Measurements from ENCODE around the gene RXYLT1. TPM values are rescaled to one million over a fixed set of nuclear protein-coding genes. Genes with fewer than 3 reads are reported as not detected.

RXYLT1 gene
- total RNA-seq, 3 donors from 2014 or later (not counting 1 experiment from before 2014, with no cell fraction given) = 5.8 to 10.6 (median 7.0) TPM

DNA sequence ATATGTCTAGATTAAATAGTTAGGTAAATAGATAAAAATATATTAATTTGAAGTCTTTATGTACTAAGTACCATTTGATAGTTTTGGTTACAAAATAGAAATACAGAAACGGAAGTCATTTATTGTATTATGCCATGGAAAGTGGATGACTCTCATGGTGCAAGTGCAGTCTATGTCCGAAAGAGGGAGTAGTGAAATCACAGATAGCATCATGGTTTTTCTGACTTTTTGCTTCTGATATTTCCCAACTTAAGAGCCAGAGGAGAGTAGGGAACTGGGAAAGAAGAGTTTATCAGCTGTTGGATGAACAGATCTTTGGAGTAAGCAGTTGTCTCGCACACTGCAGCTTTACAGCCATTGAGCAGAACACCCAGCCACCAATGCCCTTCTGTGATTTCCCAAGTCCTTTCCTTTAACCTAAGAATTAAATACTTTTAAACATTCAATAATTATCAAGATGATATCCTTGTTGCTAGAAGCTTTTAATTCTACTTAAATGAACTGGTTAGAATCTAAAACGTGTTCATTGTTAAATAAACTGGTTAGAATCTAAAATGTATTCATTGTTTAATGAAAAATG lies 46.4 kb downstream of the RXYLT1 start:
- intact Hi-C loops (cut with micrococcal nuclease) = no loop called here

DNA sequence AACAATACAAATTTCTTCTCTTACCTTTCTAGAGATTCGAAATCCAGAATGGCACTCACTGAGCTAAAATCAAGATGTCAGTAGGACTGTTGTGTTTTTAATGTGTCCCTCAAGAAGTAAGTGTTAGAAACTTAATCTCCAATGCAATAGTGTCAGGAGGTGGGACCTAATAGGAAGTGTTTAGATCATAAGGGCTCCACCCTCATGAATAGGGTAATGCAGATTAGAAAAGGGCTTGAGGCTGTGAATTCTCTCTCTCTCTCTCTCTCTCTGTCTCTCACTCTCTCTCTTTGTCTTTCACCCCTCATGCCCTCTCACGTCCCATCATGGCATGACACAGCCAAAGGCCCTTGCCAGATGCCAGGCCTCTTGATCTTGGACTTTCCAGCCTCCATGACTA lies 49.2 kb downstream of the RXYLT1 start:
- no peaks in the 10 kb centered on the region for H3K27me3 ChIP-seq (ENCODE audit: control insufficient read depth, insufficient read depth, low read length)
- H3K4me1 Mint-ChIP-seq = no peaks in the 10 kb centered on the region
- TF ChIP-seq, protein P1, sequence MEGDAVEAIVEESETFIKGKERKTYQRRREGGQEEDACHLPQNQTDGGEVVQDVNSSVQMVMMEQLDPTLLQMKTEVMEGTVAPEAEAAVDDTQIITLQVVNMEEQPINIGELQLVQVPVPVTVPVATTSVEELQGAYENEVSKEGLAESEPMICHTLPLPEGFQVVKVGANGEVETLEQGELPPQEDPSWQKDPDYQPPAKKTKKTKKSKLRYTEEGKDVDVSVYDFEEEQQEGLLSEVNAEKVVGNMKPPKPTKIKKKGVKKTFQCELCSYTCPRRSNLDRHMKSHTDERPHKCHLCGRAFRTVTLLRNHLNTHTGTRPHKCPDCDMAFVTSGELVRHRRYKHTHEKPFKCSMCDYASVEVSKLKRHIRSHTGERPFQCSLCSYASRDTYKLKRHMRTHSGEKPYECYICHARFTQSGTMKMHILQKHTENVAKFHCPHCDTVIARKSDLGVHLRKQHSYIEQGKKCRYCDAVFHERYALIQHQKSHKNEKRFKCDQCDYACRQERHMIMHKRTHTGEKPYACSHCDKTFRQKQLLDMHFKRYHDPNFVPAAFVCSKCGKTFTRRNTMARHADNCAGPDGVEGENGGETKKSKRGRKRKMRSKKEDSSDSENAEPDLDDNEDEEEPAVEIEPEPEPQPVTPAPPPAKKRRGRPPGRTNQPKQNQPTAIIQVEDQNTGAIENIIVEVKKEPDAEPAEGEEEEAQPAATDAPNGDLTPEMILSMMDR (IDR thresholded peaks at IDR 0.05) = no peak
- no peaks in the 10 kb centered on the region for H3K36me3 Mint-ChIP-seq
- DNase-seq (no peak), ATAC-seq (no peak)
- H3K27me3 Mint-ChIP-seq (ENCODE audit: low read depth in 2 of 2) = peaks cover 11 to 26% of the 10 kb centered on the region in 2 donors
- WGBS (ENCODE audit: insufficient coverage) = 60% methylated on average over 1 of the region's 2 CpGs
- no peaks in the 10 kb centered on the region for H3K36me3 ChIP-seq (ENCODE audit: control insufficient read depth, insufficient read depth, low read length)
- H3K4me3 Mint-ChIP-seq = no peak overlapping the region
- intact Hi-C loops (cut with micrococcal nuclease) = no loop called here
- no peak overlapping the region for H3K27ac ChIP-seq (ENCODE audit: low read length)
- H3K4me1 ChIP-seq (ENCODE audit: control insufficient read depth, insufficient read depth, low read length) = no peaks in the 10 kb centered on the region
- H3K9me3 ChIP-seq (ENCODE audit: control insufficient read depth, insufficient read depth, low read length) = no peaks in the 10 kb centered on the region
- no peaks in the 10 kb centered on the region for H3K9me3 Mint-ChIP-seq
- no peak overlapping the region for H3K27ac Mint-ChIP-seq
- H3K4me3 ChIP-seq (ENCODE audit: low read length) = no peak overlapping the region

More for the DNA sequence above, 46.4 kb downstream of the RXYLT1 start:
- no peak overlapping the region for H3K27ac ChIP-seq (ENCODE audit: low read length)
- Mint-ChIP-seq H3K4me1 (peaks cover 9% of the 10 kb centered on the region in 2 donors), H3K27ac (no peak overlapping the region), H3K9me3 (no peaks in the 10 kb centered on the region), H3K27me3 (ENCODE audit: low read depth in 2 of 2) (peaks cover 19 to 26% of the 10 kb centered on the region in 2 donors), H3K36me3 (no peaks in the 10 kb centered on the region), H3K4me3 (no peak overlapping the region)
- no peaks in the 10 kb centered on the region for H3K36me3 ChIP-seq (ENCODE audit: control insufficient read depth, insufficient read depth, low read length)
- DNase-seq (peak in 1 of 2 donors; percentile 48), ATAC-seq (peak in 1 of 3 donors; percentile 43)
- WGBS (ENCODE audit: insufficient coverage) = 56% methylated on average over 4 of the region's 4 CpGs
- TF ChIP-seq, protein P1 (IDR thresholded peaks at IDR 0.05) = peak; percentile 41
- H3K4me1 ChIP-seq (ENCODE audit: control insufficient read depth, insufficient read depth, low read length) = no peaks in the 10 kb centered on the region
- H3K27me3 ChIP-seq (ENCODE audit: control insufficient read depth, insufficient read depth, low read length) = no peaks in the 10 kb centered on the region
- H3K4me3 ChIP-seq (ENCODE audit: low read length) = no peak overlapping the region
- no peaks in the 10 kb centered on the region for H3K9me3 ChIP-seq (ENCODE audit: control insufficient read depth, insufficient read depth, low read length)

DNA sequence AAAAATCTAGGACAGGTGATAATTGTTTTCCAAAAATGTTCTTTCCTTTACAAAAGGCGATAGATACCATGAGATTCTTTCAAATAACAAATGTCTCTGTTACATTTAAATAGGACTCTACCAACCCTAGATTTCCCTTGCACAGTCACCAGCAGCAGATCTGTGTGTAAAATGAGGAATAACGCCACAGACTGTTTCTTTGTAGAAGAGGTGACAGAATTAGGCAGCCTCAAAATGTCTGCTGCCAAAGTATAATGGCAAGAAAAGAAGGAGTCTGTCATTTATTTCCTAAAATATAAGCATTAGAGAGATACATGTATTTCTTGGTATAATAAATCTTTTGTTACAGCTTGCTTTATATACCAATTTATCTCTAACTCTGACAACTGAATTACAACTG lies 56.3 kb downstream of the RXYLT1 start:
- H3K27me3 ChIP-seq (ENCODE audit: control insufficient read depth, insufficient read depth, low read length) = peaks cover 2% of the 10 kb centered on the region
- H3K9me3 ChIP-seq (ENCODE audit: control insufficient read depth, insufficient read depth, low read length) = no peaks in the 10 kb centered on the region
- no peak overlapping the region for H3K27ac ChIP-seq (ENCODE audit: low read length)
- no peaks in the 10 kb centered on the region for H3K36me3 ChIP-seq (ENCODE audit: control insufficient read depth, insufficient read depth, low read length)
- Mint-ChIP-seq H3K27ac (no peak overlapping the region), H3K27me3 (ENCODE audit: low read depth in 2 of 2) (peaks cover 9 to 12% of the 10 kb centered on the region in 2 donors), H3K36me3 (no peaks in the 10 kb centered on the region), H3K4me3 (no peak overlapping the region), H3K4me1 (no peaks in the 10 kb centered on the region), H3K9me3 (no peaks in the 10 kb centered on the region)
- DNase-seq (no peak), ATAC-seq (no peak)
- no peak overlapping the region for H3K4me3 ChIP-seq (ENCODE audit: low read length)
- H3K4me1 ChIP-seq (ENCODE audit: control insufficient read depth, insufficient read depth, low read length) = no peaks in the 10 kb centered on the region
- intact Hi-C loops (cut with micrococcal nuclease) = no loop called here
- 56% methylated on average over 1 of the region's 2 CpGs for WGBS (ENCODE audit: insufficient coverage)
- TF ChIP-seq, protein P1 (IDR thresholded peaks at IDR 0.05) = no peak

DNA sequence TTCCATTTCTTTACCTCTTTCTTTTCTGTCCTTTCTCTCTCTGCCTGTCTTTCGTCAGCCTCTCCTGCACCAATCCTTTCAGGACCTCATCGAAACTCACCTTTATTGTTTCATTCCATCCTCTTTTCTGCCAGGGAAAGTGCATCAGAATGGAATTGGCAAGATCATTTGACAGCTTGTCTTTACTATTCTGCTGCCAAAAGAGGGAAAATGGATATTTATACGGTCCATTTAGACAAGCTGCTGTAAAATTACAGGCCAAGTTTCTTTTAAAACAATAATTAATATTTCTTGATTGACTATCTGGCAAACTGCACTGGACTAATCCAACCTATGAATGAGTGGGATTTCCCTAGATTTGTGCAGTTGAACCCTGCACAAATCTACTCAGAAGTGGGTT lies 57.2 kb downstream of the RXYLT1 start:
- H3K4me3 ChIP-seq (ENCODE audit: low read length) = no peak overlapping the region
- TF ChIP-seq, protein P1 (IDR thresholded peaks at IDR 0.05) = no peak
- no peaks in the 10 kb centered on the region for H3K36me3 Mint-ChIP-seq
- DNase-seq (no peak), ATAC-seq (no peak)
- no peaks in the 10 kb centered on the region for H3K4me1 Mint-ChIP-seq
- no peaks in the 10 kb centered on the region for H3K9me3 Mint-ChIP-seq
- intact Hi-C loops (cut with micrococcal nuclease) = no loop called here
- peaks cover 2% of the 10 kb centered on the region for H3K27me3 ChIP-seq (ENCODE audit: control insufficient read depth, insufficient read depth, low read length)
- WGBS (ENCODE audit: insufficient coverage) = 88% methylated on average over 2 of the region's 3 CpGs
- no peaks in the 10 kb centered on the region for H3K4me1 ChIP-seq (ENCODE audit: control insufficient read depth, insufficient read depth, low read length)
- no peaks in the 10 kb centered on the region for H3K9me3 ChIP-seq (ENCODE audit: control insufficient read depth, insufficient read depth, low read length)
- peaks cover 5 to 9% of the 10 kb centered on the region in 2 donors for H3K27me3 Mint-ChIP-seq (ENCODE audit: low read depth in 2 of 2)
- H3K27ac Mint-ChIP-seq = no peak overlapping the region
- no peaks in the 10 kb centered on the region for H3K36me3 ChIP-seq (ENCODE audit: control insufficient read depth, insufficient read depth, low read length)
- no peak overlapping the region for H3K4me3 Mint-ChIP-seq
- H3K27ac ChIP-seq (ENCODE audit: low read length) = no peak overlapping the region
